Measurements from ENCODE around the gene RAB7B. TPM values are rescaled to one million over a fixed set of nuclear protein-coding genes. Genes with fewer than 3 reads are reported as not detected.

Gene RAB7B
- total and polyA plus RNA-seq, 5 donors = 1.6 to 6.0 (median 3.9) TPM

GRCh38 chr1:205972491-205973168, 30.6 kb downstream of the RAB7B start:
- ATAC-seq (no peak), DNase-seq (no peak)
- Histone ChIP-seq H3K4me3 (ENCODE audit: low read length) (no peak overlapping the region), H3K27ac (ENCODE audit: low read length) (no peak overlapping the region), H3K27me3 (ENCODE audit: control insufficient read depth, insufficient read depth) (no peaks in the 10 kb centered on the region), H3K9me3 (ENCODE audit: control insufficient read depth, low read length) (no peaks in the 10 kb centered on the region), H3K4me1 (ENCODE audit: control insufficient read depth, insufficient read depth, low read length) (peaks cover 7% of the 10 kb centered on the region)
- 66% methylated on average over 11 of the region's 11 CpGs for WGBS
- intact Hi-C loops (cut with DNase I) = loop anchor here (10.0 kb wide), 3 partner anchors 178 to 378 kb away; no protein-coding TSS in a partner anchor

- no peak for DNase-seq
- H3K27ac ChIP-seq (ENCODE audit: low read length) = no peak overlapping the region
- H3K4me1 ChIP-seq (ENCODE audit: control insufficient read depth, insufficient read depth, low read length) = peaks cover 6% of the 10 kb centered on the region
- no peaks in the 10 kb centered on the region for H3K9me3 ChIP-seq (ENCODE audit: control insufficient read depth, low read length)
- H3K27me3 ChIP-seq (ENCODE audit: control insufficient read depth, insufficient read depth) = no peaks in the 10 kb centered on the region
- H3K4me3 ChIP-seq (ENCODE audit: low read length) = no peak overlapping the region
- WGBS = 67% methylated on average over 4 of the region's 4 CpGs
- intact Hi-C loops (cut with DNase I) = loop anchor here (10.0 kb wide), 3 partner anchors 177 to 377 kb away; no protein-coding TSS in a partner anchor
- no peak for ATAC-seq
Observed at GRCh38 chr1:205972081-205972480, 31.1 kb downstream of the RAB7B start.

- DNase-seq (no peak), ATAC-seq (no peak)
- no peaks in the 10 kb centered on the region for H3K27me3 ChIP-seq (ENCODE audit: control insufficient read depth, insufficient read depth)
- H3K9me3 ChIP-seq (ENCODE audit: control insufficient read depth, low read length) = no peaks in the 10 kb centered on the region
- no peak overlapping the region for H3K4me3 ChIP-seq (ENCODE audit: low read length)
- intact Hi-C loops (cut with DNase I) = loop anchor here (10.0 kb wide), 3 partner anchors 176 to 376 kb away; no protein-coding TSS in a partner anchor
- no peak overlapping the region for H3K27ac ChIP-seq (ENCODE audit: low read length)
- WGBS = 66% methylated on average over 4 of the region's 4 CpGs
- H3K4me1 ChIP-seq (ENCODE audit: control insufficient read depth, insufficient read depth, low read length) = peaks cover 4% of the 10 kb centered on the region
Observed at GRCh38 chr1:205971082-205971481, 32.1 kb downstream of the RAB7B start.

- 31% methylated on average over 1 of the region's 1 CpG for WGBS
- intact Hi-C loops (cut with DNase I) = loop anchor here (10.0 kb wide), 3 partner anchors 176 to 376 kb away; no protein-coding TSS in a partner anchor
- Histone ChIP-seq H3K4me3 (ENCODE audit: low read length) (no peak overlapping the region), H3K9me3 (ENCODE audit: control insufficient read depth, low read length) (no peaks in the 10 kb centered on the region), H3K27me3 (ENCODE audit: control insufficient read depth, insufficient read depth) (no peaks in the 10 kb centered on the region), H3K4me1 (ENCODE audit: control insufficient read depth, insufficient read depth, low read length) (peaks cover 2% of the 10 kb centered on the region), H3K27ac (ENCODE audit: low read length) (no peak overlapping the region)
- no peak for DNase-seq
- ATAC-seq = no peak
Observed at GRCh38 chr1:205970486-205970885, 32.7 kb downstream of the RAB7B start.

- 92% methylated on average over 8 of the region's 8 CpGs for WGBS
- intact Hi-C loops (cut with DNase I) = no loop called here
- Histone ChIP-seq H3K27me3 (ENCODE audit: control insufficient read depth, insufficient read depth) (no peaks in the 10 kb centered on the region), H3K9me3 (ENCODE audit: control insufficient read depth, low read length) (no peaks in the 10 kb centered on the region), H3K4me3 (ENCODE audit: low read length) (no peak overlapping the region), H3K4me1 (ENCODE audit: control insufficient read depth, insufficient read depth, low read length) (peaks cover 2% of the 10 kb centered on the region), H3K27ac (ENCODE audit: low read length) (no peak overlapping the region)
- no peak for ATAC-seq
- no peak for DNase-seq
Observed at GRCh38 chr1:205969229-205969628, 34.0 kb downstream of the RAB7B start.

GRCh38 chr1:205967554-205968335, 35.5 kb downstream of the RAB7B start:
- 82% methylated on average over 10 of the region's 10 CpGs for WGBS
- intact Hi-C loops (cut with DNase I) = no loop called here
- no peak overlapping the region for H3K27ac ChIP-seq (ENCODE audit: low read length)
- ATAC-seq = no peak
- H3K4me1 ChIP-seq (ENCODE audit: control insufficient read depth, insufficient read depth, low read length) = peaks cover 2% of the 10 kb centered on the region
- H3K27me3 ChIP-seq (ENCODE audit: control insufficient read depth, insufficient read depth) = no peaks in the 10 kb centered on the region
- DNase-seq = no peak
- H3K4me3 ChIP-seq (ENCODE audit: low read length) = no peak overlapping the region
- no peaks in the 10 kb centered on the region for H3K9me3 ChIP-seq (ENCODE audit: control insufficient read depth, low read length)

- no peaks in the 10 kb centered on the region for H3K9me3 ChIP-seq (ENCODE audit: control insufficient read depth, low read length)
- ATAC-seq = no peak
- H3K4me1 ChIP-seq (ENCODE audit: control insufficient read depth, insufficient read depth, low read length) = peaks cover 17% of the 10 kb centered on the region
- H3K27ac ChIP-seq (ENCODE audit: low read length) = no peak overlapping the region
- intact Hi-C loops (cut with DNase I) = no loop called here
- no peak overlapping the region for H3K4me3 ChIP-seq (ENCODE audit: low read length)
- 88% methylated on average over 13 of the region's 13 CpGs for WGBS
- DNase-seq = no peak
- no peaks in the 10 kb centered on the region for H3K27me3 ChIP-seq (ENCODE audit: control insufficient read depth, insufficient read depth)
Observed at GRCh38 chr1:205965036-205965884, 37.9 kb downstream of the RAB7B start.

- Histone ChIP-seq H3K9me3 (ENCODE audit: control insufficient read depth, low read length) (no peaks in the 10 kb centered on the region), H3K27ac (ENCODE audit: low read length) (no peak overlapping the region), H3K27me3 (ENCODE audit: control insufficient read depth, insufficient read depth) (no peaks in the 10 kb centered on the region), H3K4me1 (ENCODE audit: control insufficient read depth, insufficient read depth, low read length) (peaks cover 17% of the 10 kb centered on the region), H3K4me3 (ENCODE audit: low read length) (no peak overlapping the region)
- DNase-seq (peak in 1 of 3 donors; percentile 29), ATAC-seq (no peak)
- WGBS = 87% methylated on average over 16 of the region's 16 CpGs
- intact Hi-C loops (cut with DNase I) = loop anchor here in 1 of 4 donors (5.0 kb wide), 1 partner anchor 41 kb away; no protein-coding TSS in a partner anchor
Observed at GRCh38 chr1:205963352-205964155, 39.6 kb downstream of the RAB7B start.

GRCh38 chr1:205962821-205963221, 40.4 kb downstream of the RAB7B start:
- DNase-seq = peak in 1 of 3 donors; percentile 48
- 70% methylated on average over 6 of the region's 6 CpGs for WGBS
- intact Hi-C loops (cut with DNase I) = loop anchor here in 1 of 4 donors (5.0 kb wide), 1 partner anchor 41 kb away; no protein-coding TSS in a partner anchor
- Histone ChIP-seq H3K27ac (ENCODE audit: low read length) (no peak overlapping the region), H3K4me1 (ENCODE audit: control insufficient read depth, insufficient read depth, low read length) (peaks cover 17% of the 10 kb centered on the region), H3K4me3 (ENCODE audit: low read length) (no peak overlapping the region), H3K27me3 (ENCODE audit: control insufficient read depth, insufficient read depth) (no peaks in the 10 kb centered on the region), H3K9me3 (ENCODE audit: control insufficient read depth, low read length) (no peaks in the 10 kb centered on the region)
- no peak for ATAC-seq

All from right cardiac atrium (tissue), 5 donors.